ENCODE results near the gene INTS1. TPM values are rescaled to one million over a fixed set of nuclear protein-coding genes. Genes with fewer than 3 reads are reported as not detected.

The INTS1 gene
- total and polyA plus RNA-seq, 2 experiments from 2014 or later, result 35.1 to 111 TPM

DNA sequence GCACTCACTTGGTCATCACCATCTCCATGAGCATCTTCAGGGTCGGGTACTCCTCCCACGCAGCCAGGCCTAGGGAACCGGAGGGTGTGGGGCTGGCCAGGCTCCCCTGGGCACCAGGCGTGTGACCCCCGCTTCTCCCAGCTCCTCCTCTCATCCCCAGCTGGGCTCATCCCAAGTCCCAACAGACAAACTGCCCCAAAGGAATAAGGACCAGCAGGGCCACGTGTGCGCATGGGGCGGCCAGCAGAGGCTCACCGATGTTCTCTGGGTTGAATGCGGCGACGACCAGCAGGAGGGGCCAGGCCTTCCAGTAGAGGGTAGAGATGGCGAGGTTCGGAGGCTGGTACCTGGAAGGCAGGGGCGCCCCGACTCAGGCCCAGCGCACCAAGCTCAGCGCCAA is 14.9 kb downstream of the INTS1 start:
- Histone ChIP-seq H3K4me2 (no peak overlapping the region), H3K4me3 (no peak overlapping the region), H3K27me3 (ENCODE audit: insufficient read depth) (no peaks in the 10 kb centered on the region), H4K20me1 (replicated peaks; ENCODE audit: insufficient read depth) (peaks cover 4% of the 10 kb centered on the region; the same call in 1 of the 2 replicates), H3K4me1 (ENCODE audit: insufficient read depth) (no peaks in the 10 kb centered on the region), H3K79me2 (replicated peaks; ENCODE audit: insufficient read depth) (no peaks in the 10 kb centered on the region), H3K36me3 (ENCODE audit: insufficient read depth) (no peaks in the 10 kb centered on the region; the same call in 1 of the 2 replicates), H3F3A (replicated peaks; ENCODE audit: low read depth) (no peaks in the 10 kb centered on the region), H3K9me2 (ENCODE audit: insufficient read depth) (no peaks in the 10 kb centered on the region), H3K27ac (ENCODE audit: low read depth) (no peak overlapping the region), H2AFZ (no peak overlapping the region)
- DNase-seq (ENCODE audit: low spot score), result no peak
- Mint-ChIP-seq H3K36me3 (ENCODE audit: low read depth) (peaks cover 49% of the 10 kb centered on the region), H3K27ac (no peak overlapping the region), H3K9me3 (no peaks in the 10 kb centered on the region), H3K4me3 (no peak overlapping the region), H3K4me1 (no peaks in the 10 kb centered on the region), H3K27me3 (ENCODE audit: insufficient read depth, low read depth, poor library complexity) (peaks cover 6% of the 10 kb centered on the region)
- TF ChIP-seq ETS1 (IDR thresholded peaks at IDR 0.05), result no peak
- TF ChIP-seq ZNF331 (CRISPR knock-in tag; IDR thresholded peaks at IDR 0.05; ENCODE audit: low read depth), result no peak
- TF ChIP-seq NANOG (IDR thresholded peaks at IDR 0.05; ENCODE audit: borderline replicate concordance), result no peak
- no peak for TF ChIP-seq POLR2AphosphoS5 (IDR thresholded peaks at IDR 0.05; ENCODE audit: low read depth)
- TF ChIP-seq CREB1 (CRISPR knock-in tag; IDR thresholded peaks at IDR 0.05; ENCODE audit: low read depth), result no peak
- TF ChIP-seq EZH2phosphoT487 (IDR thresholded peaks at IDR 0.05; ENCODE audit: unreplicated experiment), result no peak
- no peak for TF ChIP-seq ZNF114 (CRISPR knock-in tag; IDR thresholded peaks at IDR 0.05)
- no peak for TF ChIP-seq CTCF (conservative IDR thresholded peaks at IDR 0.05; ENCODE audit: low read depth in 2 of 2)
- no peak for TF ChIP-seq REST (IDR thresholded peaks at IDR 0.05; ENCODE audit: unreplicated experiment)
- ATAC-seq, result no peak

DNA sequence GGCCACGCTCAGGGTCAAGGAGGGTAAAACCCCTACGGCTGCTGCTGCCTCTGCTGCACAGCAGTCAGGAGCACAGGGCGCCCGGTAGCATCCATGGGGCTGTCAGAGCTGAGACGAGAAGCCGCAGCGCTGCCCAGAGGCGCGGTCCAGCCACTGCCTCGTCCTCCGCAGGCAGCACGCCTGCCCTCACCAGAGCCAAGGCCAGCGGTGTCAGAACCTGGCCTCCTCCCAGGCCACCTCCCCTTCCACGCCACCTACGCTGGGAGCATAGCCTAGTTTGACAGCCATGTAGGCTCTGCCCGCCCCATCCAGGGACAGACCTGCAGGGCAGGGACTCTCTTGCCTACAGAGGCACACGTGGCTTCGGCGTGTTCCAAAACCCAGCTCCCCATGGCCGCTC is 16.2 kb downstream of the INTS1 start:
- H3K9me3 Mint-ChIP-seq, result no peaks in the 10 kb centered on the region
- H3K36me3 Mint-ChIP-seq (ENCODE audit: low read depth), result peaks cover 54% of the 10 kb centered on the region
- Histone ChIP-seq H3K4me1 (ENCODE audit: insufficient read depth) (no peaks in the 10 kb centered on the region), H3K27me3 (ENCODE audit: insufficient read depth) (no peaks in the 10 kb centered on the region), H2AFZ (no peak overlapping the region), H3K36me3 (ENCODE audit: insufficient read depth) (no peaks in the 10 kb centered on the region; the same call in 1 of the 2 replicates), H3K4me3 (no peak overlapping the region), H3K4me2 (no peak overlapping the region), H3K9me2 (ENCODE audit: insufficient read depth) (no peaks in the 10 kb centered on the region), H4K20me1 (replicated peaks; ENCODE audit: insufficient read depth) (peaks cover 4% of the 10 kb centered on the region; the same call in 1 of the 2 replicates), H3F3A (replicated peaks; ENCODE audit: low read depth) (no peaks in the 10 kb centered on the region), H3K79me2 (replicated peaks; ENCODE audit: insufficient read depth) (no peaks in the 10 kb centered on the region), H3K27ac (ENCODE audit: low read depth) (no peak overlapping the region)
- no peak overlapping the region for H3K4me3 Mint-ChIP-seq
- ATAC-seq, result no peak
- H3K27ac Mint-ChIP-seq, result peak overlapping the region; percentile 48; the same call in 1 of the 2 replicates
- peaks cover 7% of the 10 kb centered on the region for H3K27me3 Mint-ChIP-seq (ENCODE audit: insufficient read depth, low read depth, poor library complexity)
- no peaks in the 10 kb centered on the region for H3K4me1 Mint-ChIP-seq
- DNase-seq (ENCODE audit: low spot score), result no peak
- no peak for TF ChIP-seq NANOG (IDR thresholded peaks at IDR 0.05; ENCODE audit: borderline replicate concordance)
- no peak for TF ChIP-seq ZNF462 (CRISPR knock-in tag; IDR thresholded peaks at IDR 0.05)

Data from GM23338 (cell line).